Measurements from ENCODE around the gene PAM16. TPM values are rescaled to one million over a fixed set of nuclear protein-coding genes. Genes with fewer than 3 reads are reported as not detected.

The PAM16 gene
- total and polyA plus RNA-seq, 9 of the 15 experiments (the other 6 are each of a cell fraction or from before 2014, with no cell fraction given) = 38.7 to 273 (median 79.3) TPM

DNA sequence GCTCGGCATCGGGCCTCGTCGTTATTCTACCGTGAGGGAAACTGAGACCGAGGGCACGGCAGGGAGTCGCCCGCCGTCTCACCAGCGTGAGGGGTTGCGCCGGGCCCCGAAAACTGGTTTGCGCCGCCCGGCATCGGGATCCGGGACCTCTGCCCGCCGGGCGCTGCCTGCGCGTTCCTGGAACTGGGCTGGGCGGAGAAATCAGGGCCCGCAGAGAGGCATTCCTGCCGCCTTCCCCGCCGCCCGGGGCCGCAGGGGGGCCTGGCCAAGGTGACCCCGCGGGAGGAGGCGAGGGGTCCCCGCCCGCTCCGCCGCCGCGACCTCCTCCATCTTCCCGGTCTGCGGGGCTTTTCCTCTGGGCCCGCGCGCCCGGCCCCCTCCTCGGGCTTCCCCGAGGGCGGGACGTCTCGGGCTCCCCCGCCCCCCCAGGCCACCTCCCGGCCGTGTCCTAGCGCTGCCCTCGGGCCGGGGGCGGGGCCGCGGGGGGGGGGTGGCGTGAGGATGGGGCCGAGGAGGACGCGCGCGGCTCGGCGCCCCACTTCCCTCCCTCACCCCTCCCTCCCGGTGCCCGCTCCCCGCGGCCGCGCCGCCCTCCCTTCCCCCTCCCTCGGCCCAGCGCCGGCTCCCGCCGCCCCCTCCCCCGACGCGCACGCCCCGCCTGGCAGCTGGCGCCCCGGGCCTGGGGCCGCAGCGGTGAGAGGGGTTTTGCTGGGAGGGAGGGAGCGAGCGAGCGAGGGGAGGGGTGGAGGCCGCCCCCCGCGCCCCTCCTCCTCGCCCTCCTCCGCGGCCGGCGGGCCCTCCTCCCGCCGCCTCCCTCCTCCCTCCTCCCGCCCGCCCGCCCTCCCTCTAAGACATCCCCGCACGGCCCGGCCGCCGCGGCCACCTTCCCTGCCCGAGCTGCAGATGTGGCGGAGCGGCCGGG is 35.7 kb downstream of the PAM16 start, which contains the start of gene GLIS2 (continued):
- no peak for TF ChIP-seq KLF13 (tag; IDR thresholded peaks at IDR 0.05; ENCODE audit: borderline replicate concordance, low read depth)
- no peak for TF ChIP-seq CC2D1A (IDR thresholded peaks at IDR 0.05)
- no peak for TF ChIP-seq SMARCA4 (IDR thresholded peaks at IDR 0.05)
- no peak for TF ChIP-seq KAT8 (IDR thresholded peaks at IDR 0.05; ENCODE audit: low read depth)
- TF ChIP-seq ESRRA (IDR thresholded peaks at IDR 0.05; ENCODE audit: borderline replicate concordance, low read depth) = peak; percentile 89
- no peak for TF ChIP-seq ZNF699 (CRISPR knock-in tag; IDR thresholded peaks at IDR 0.05; ENCODE audit: insufficient replicate concordance)
- TF ChIP-seq POLR2A (conservative IDR thresholded peaks at IDR 0.05) = 0 out of 2 replicates have a peak, but pooled peaks have one; percentile 31
- TF ChIP-seq KDM1A (IDR thresholded peaks at IDR 0.05) = peak; percentile 53 to 72
- no peak for TF ChIP-seq PHTF2 (CRISPR knock-in tag; IDR thresholded peaks at IDR 0.05)
- no peak for TF ChIP-seq HSF4 (CRISPR knock-in tag; IDR thresholded peaks at IDR 0.05; ENCODE audit: borderline replicate concordance)
- no peak for TF ChIP-seq CBX1 (IDR thresholded peaks at IDR 0.05; ENCODE audit: low read depth)
- TF ChIP-seq GATAD2B (IDR thresholded peaks at IDR 0.05; ENCODE audit: borderline replicate concordance) = no peak
- TF ChIP-seq JUNB (CRISPR knock-in tag; conservative IDR thresholded peaks at IDR 0.05) = no peak
- TF ChIP-seq ASH1L (IDR thresholded peaks at IDR 0.05; ENCODE audit: borderline replicate concordance, low read depth, partially characterized antibody) = no peak
- no peak for TF ChIP-seq ZNF589 (CRISPR knock-in tag; IDR thresholded peaks at IDR 0.05; ENCODE audit: low read depth)
- TF ChIP-seq, protein P1, sequence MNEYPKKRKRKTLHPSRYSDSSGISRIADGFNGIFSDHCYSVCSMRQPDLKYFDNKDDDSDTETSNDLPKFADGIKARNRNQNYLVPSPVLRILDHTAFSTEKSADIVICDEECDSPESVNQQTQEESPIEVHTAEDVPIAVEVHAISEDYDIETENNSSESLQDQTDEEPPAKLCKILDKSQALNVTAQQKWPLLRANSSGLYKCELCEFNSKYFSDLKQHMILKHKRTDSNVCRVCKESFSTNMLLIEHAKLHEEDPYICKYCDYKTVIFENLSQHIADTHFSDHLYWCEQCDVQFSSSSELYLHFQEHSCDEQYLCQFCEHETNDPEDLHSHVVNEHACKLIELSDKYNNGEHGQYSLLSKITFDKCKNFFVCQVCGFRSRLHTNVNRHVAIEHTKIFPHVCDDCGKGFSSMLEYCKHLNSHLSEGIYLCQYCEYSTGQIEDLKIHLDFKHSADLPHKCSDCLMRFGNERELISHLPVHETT (CRISPR knock-in tag; conservative IDR thresholded peaks at IDR 0.05 in 1 of 2, IDR thresholded peaks at IDR 0.05 in 1 of 2) = no peak
- TF ChIP-seq, protein P2, sequence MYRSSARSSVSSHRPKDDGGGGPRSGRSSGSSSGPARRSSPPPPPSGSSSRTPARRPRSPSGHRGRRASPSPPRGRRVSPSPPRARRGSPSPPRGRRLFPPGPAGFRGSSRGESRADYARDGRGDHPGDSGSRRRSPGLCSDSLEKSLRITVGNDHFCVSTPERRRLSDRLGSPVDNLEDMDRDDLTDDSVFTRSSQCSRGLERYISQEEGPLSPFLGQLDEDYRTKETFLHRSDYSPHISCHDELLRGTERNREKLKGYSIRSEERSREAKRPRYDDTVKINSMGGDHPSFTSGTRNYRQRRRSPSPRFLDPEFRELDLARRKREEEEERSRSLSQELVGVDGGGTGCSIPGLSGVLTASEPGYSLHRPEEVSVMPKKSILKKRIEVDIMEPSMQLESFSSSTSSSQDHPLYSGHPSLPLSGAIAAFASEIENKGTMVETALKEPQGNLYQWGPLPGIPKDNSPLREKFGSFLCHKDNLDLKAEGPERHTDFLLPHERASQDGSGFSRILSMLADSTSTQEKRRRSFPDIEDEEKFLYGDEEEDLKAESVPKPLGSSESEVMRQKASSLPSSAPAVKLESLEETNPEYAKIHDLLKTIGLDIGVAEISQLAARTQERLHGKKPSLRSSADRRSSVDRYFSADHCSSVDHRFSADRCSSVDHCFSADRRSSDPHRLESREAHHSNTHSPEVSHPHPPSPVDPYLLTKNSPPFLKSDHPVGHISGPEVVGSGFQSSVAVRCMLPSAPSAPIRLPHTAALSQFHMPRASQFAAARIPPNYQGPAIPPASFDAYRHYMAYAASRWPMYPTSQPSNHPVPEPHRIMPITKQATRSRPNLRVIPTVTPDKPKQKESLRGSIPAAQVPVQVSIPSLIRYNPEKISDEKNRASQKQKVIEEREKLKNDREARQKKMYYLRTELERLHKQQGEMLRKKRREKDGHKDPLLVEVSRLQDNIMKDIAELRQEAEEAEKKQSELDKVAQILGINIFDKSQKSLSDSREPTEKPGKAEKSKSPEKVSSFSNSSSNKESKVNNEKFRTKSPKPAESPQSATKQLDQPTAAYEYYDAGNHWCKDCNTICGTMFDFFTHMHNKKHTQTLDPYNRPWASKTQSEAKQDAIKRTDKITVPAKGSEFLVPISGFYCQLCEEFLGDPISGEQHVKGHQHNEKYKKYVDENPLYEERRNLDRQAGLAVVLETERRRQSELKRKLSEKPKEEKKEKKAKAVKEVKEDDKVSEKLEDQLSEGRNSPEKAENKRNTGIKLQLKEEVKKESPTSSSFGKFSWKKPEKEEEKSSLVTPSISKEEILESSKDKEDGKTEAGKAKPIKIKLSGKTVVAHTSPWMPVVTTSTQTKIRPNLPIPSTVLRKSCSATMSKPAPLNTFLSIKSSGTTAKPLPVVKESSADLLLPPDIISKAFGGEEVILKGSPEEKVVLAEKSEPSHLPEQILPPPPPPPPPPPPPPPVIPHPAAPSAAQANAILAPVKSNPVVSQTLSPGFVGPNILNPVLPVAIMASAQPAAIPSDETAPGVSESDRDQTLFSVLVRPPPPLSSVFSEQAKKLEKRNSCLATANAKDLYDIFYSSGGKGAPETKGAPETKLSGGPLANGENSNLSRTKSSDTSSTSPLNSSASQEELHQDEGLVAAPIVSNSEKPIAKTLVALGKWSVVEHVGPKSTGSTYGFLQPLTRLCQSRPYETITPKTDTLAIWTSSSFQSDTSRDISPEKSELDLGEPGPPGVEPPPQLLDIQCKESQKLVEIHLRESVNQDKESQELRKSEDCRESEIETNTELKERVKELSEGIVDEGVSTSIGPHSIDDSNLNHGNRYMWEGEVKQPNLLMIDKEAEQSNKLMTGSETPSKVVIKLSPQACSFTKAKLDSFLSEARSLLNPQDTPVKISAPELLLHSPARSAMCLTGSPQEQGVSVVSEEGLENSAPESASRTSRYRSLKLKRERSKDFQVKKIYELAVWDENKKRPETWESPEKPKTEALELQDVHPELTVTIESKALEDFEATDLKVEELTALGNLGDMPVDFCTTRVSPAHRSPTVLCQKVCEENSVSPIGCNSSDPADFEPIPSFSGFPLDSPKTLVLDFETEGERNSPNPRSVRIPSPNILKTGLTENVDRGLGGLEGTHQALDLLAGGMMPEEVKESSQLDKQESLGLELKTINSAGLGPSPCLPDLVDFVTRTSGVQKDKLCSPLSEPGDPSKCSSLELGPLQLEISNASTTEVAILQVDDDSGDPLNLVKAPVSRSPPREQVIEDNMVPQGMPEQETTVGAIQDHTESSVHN (IDR thresholded peaks at IDR 0.05; ENCODE audit: borderline replicate concordance in 1 of 2, low read depth in 1 of 2) = no peak
- TF ChIP-seq HNRNPUL1 (IDR thresholded peaks at IDR 0.05; ENCODE audit: low read length) = no peak
- TF ChIP-seq NCOA2 (IDR thresholded peaks at IDR 0.05; ENCODE audit: partially characterized antibody in 2 of 2) = no peak

Data from K562 (cell line).